ENCODE data around the gene NCKAP5. TPM values are rescaled to one million over a fixed set of nuclear protein-coding genes. Genes with fewer than 3 reads are reported as not detected.
A peak's percentile ranks its signal among the peaks of the same experiment; 100 is the strongest.

The NCKAP5 gene
- total and polyA plus RNA-seq, 2 of the 8 experiments (the other 6 are each of a cell fraction or from before 2014, with no cell fraction given): 0.27 to 0.86 TPM

DNA sequence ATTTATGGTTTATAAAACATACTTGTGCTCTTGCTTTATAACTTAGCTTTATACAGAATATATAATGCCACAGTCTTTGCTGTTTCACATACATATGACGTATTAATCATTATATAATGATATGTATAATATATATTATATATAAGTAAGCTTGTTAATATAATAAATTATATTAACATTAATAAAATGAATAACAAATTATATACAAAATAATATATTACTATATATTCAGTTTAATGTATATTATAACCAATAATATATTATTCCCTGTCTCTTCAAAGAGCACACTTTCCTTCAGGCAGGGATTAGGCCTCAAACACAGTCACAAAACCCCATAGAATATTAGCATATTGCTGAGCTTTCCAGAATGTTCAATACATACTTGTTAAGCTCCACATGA is 427.6 kb downstream of the NCKAP5 start:
- CTCF ChIA-PET (ENCODE audit: partially characterized antibody): interaction anchor here (0.8 to 1.2 kb wide), 2 partner anchors 26 to 150 kb away, joined by 3 read pairs; no protein-coding TSS in a partner anchor
- H3K4me2 ChIP-seq (ENCODE audit: insufficient read depth in 1 of 2, low read depth in 2 of 2, low read length in 2 of 2): peak overlapping the region; percentile 22 to 57; a peak in 1 of 4 replicates
- TF ChIP-seq BACH1 (IDR thresholded peaks at IDR 0.05; ENCODE audit: low read length) (no peak), ZNF274 (IDR thresholded peaks at IDR 0.05; ENCODE audit: borderline replicate concordance, extremely low read depth, low read length) (no peak), ASH2L (IDR thresholded peaks at IDR 0.05; ENCODE audit: low read length) (no peak), RAD21 (IDR thresholded peaks at IDR 0.05 in 1 of 2, conservative IDR thresholded peaks at IDR 0.05 in 1 of 2; ENCODE audit: low read depth in 2 of 2, low read length in 2 of 2) (no peak), TCF12 (IDR thresholded peaks at IDR 0.05; ENCODE audit: low read depth, low read length) (no peak), SUZ12 (IDR thresholded peaks at IDR 0.05; ENCODE audit: low read length) (no peak), KDM1A (IDR thresholded peaks at IDR 0.05; ENCODE audit: borderline replicate concordance, low read length) (no peak), SIN3A (conservative IDR thresholded peaks at IDR 0.05 in 1 of 2, IDR thresholded peaks at IDR 0.05 in 1 of 2; ENCODE audit: low read depth in 1 of 2, low read length in 2 of 2) (no peak), SP1 (IDR thresholded peaks at IDR 0.05; ENCODE audit: low read depth, low read length) (no peak), KDM5A (IDR thresholded peaks at IDR 0.05; ENCODE audit: low read length) (no peak), BCL11A (IDR thresholded peaks at IDR 0.05; ENCODE audit: low read depth in 2 of 2, low read length in 2 of 2) (no peak), CTBP2 (IDR thresholded peaks at IDR 0.05; ENCODE audit: borderline replicate concordance, insufficient read depth, insufficient read length, low read length) (no peak), HDAC6 (IDR thresholded peaks at IDR 0.05; ENCODE audit: low read depth, low read length) (no peak)

More for the DNA sequence above, 427.6 kb downstream of the NCKAP5 start:
- Histone ChIP-seq H3K4ac (replicated peaks; ENCODE audit: insufficient read length, low read depth, low read length) (no peak overlapping the region), H3K23me2 (ENCODE audit: low read depth, low read length) (no peaks in the 10 kb centered on the region; the same call in 1 of the 2 replicates), H2AFZ (ENCODE audit: low read length) (no peak overlapping the region), H2BK12ac (ENCODE audit: low read depth, low read length) (0 out of 2 replicates have a peak overlapping the region, but pooled peaks have one; percentile 52), H2BK15ac (ENCODE audit: low read length) (no peak overlapping the region), H2BK20ac (ENCODE audit: low read length) (no peak overlapping the region), H3K36me3 (ENCODE audit: control insufficient read depth in 2 of 4, insufficient read depth in 4 of 4, low read length in 3 of 4) (no peaks in the 10 kb centered on the region), H2BK5ac (ENCODE audit: low read depth, low read length) (no peak overlapping the region), H3K9ac (replicated peaks in 1 of 4; ENCODE audit: extremely low read depth in 1 of 4, low read depth in 3 of 4, low read length in 3 of 4) (no peak overlapping the region), H3K14ac (ENCODE audit: insufficient read length) (no peak overlapping the region), H2BK120ac (replicated peaks; ENCODE audit: low read depth, low read length) (no peak overlapping the region), H4K91ac (replicated peaks; ENCODE audit: insufficient read length, low read length) (no peak overlapping the region), H3K27ac (ENCODE audit: low read depth, low read length) (no peak overlapping the region), H3K18ac (ENCODE audit: extremely low read depth, low read length) (0 out of 2 replicates have a peak overlapping the region, but pooled peaks have one; percentile 3), H3K27me3 (replicated peaks in 1 of 4; ENCODE audit: control insufficient read depth in 3 of 4, extremely low read depth in 1 of 4, insufficient read depth in 3 of 4, low read length in 3 of 4) (no peaks in the 10 kb centered on the region; a peak in 1 of 7 replicates), H4K20me1 (replicated peaks in 1 of 2; ENCODE audit: control insufficient read depth in 1 of 2, insufficient read depth in 2 of 2, low read length in 2 of 2) (no peaks in the 10 kb centered on the region), H3K79me1 (ENCODE audit: low read depth, low read length) (no peaks in the 10 kb centered on the region), H3K23ac (ENCODE audit: insufficient read length) (no peak overlapping the region), H3K9me3 (ENCODE audit: insufficient read depth in 2 of 2, low read depth in 1 of 2, low read length in 1 of 2) (no peaks in the 10 kb centered on the region), H3K4me3 (ENCODE audit: extremely low read depth in 1 of 4, insufficient read depth in 2 of 4, low read depth in 3 of 4, low read length in 4 of 4) (0 out of 8 replicates have a peak overlapping the region, but pooled peaks of 1 of the 4 experiments have one; percentile 10), H4K5ac (ENCODE audit: insufficient read length, low read depth, low read length) (no peak overlapping the region), H2AK5ac (ENCODE audit: low read depth, low read length) (no peak overlapping the region), H3K56ac (replicated peaks; ENCODE audit: insufficient read length, low read depth, low read length) (no peak overlapping the region), H3K79me2 (ENCODE audit: control insufficient read depth in 1 of 2, insufficient read depth in 2 of 2, low read length in 2 of 2) (no peaks in the 10 kb centered on the region), H3K4me1 (replicated peaks in 1 of 4; ENCODE audit: control insufficient read depth in 3 of 4, insufficient read depth in 4 of 4, low read length in 3 of 4) (peaks cover 0 to 17% (median 6%) of the 10 kb centered on the region in 4 experiments; a peak in 6 of 7 replicates), H4K8ac (ENCODE audit: extremely low read depth, insufficient read depth, low read length) (no peak overlapping the region)
- no peak for FAIRE-seq
- POLR2A ChIA-PET (ENCODE audit: partially characterized antibody): no interaction called here
- WGBS, 2 experiments (ENCODE audit: extremely low coverage in 1 of 2, insufficient coverage in 1 of 2, insufficient read length in 1 of 2, insufficient replicate concordance in 2 of 2, low coverage in 1 of 2, low lambda C conversion rate in 2 of 2, missing lambda C conversion rate in 1 of 2): 92% methylated on average over 1 of the region's 1 CpG; no CpG with 5 or more reads in 1 of the 2 experiments
- no peak for DNase-seq (ENCODE audit: low read depth in 1 of 2, low spot score in 2 of 2)
